ENCODE results near the gene AMN1.

- TF ChIP-seq CTCF (IDR thresholded peaks at IDR 0.05; ENCODE audit: insufficient read depth, low read depth, low read length) (no peak), EZH2 (IDR thresholded peaks at IDR 0.05; ENCODE audit: insufficient read depth, low read length) (no peak)
Measured at GRCh38 chr12:31756977-31757420, 28.2 kb upstream of the AMN1 start.
